ENCODE data around the gene NIPAL3.
"Not testable (repeated sequence)": the region's sequence is repeated elsewhere in the genome, so short reads cannot be mapped to it uniquely, and the experiment has no call there.

NIPAL3 gene

GRCh38 chr1:24421502-24421901, 5.9 kb downstream of the NIPAL3 start:
- DNase-seq (ENCODE audit: low read depth in 2 of 2): no peak

- DNase-seq (ENCODE audit: low read depth in 2 of 2): no peak
Measured at GRCh38 chr1:24424207-24424606, 8.6 kb downstream of the NIPAL3 start.

GRCh38 chr1:24424990-24425389, 9.4 kb downstream of the NIPAL3 start:
- no peak for DNase-seq (ENCODE audit: low read depth in 2 of 2)

GRCh38 chr1:24425441-24425840, 9.8 kb downstream of the NIPAL3 start:
- no peak for DNase-seq (ENCODE audit: low read depth in 2 of 2)

GRCh38 chr1:24425922-24426321, 10.3 kb downstream of the NIPAL3 start:
- no peak for DNase-seq (ENCODE audit: low read depth in 2 of 2)

- no peak for DNase-seq (ENCODE audit: low read depth in 2 of 2)
Measured at GRCh38 chr1:24426744-24427544, 11.3 kb downstream of the NIPAL3 start.

- DNase-seq (ENCODE audit: low read depth in 2 of 2): no peak
Measured at GRCh38 chr1:24427545-24427862, 11.9 kb downstream of the NIPAL3 start.

GRCh38 chr1:24435782-24436365, 20.3 kb downstream of the NIPAL3 start:
- DNase-seq (ENCODE audit: low read depth in 2 of 2): no peak

- DNase-seq (ENCODE audit: low read depth in 2 of 2): no peak
Measured at GRCh38 chr1:24437631-24438396, 22.2 kb downstream of the NIPAL3 start.

- DNase-seq (ENCODE audit: low read depth in 2 of 2): no peak
Measured at GRCh38 chr1:24438423-24438901, 22.9 kb downstream of the NIPAL3 start.

- DNase-seq (ENCODE audit: low read depth in 2 of 2): no peak
Measured at GRCh38 chr1:24440436-24440835, 24.8 kb downstream of the NIPAL3 start.

GRCh38 chr1:24441480-24441879, 25.9 kb downstream of the NIPAL3 start:
- DNase-seq (ENCODE audit: low read depth in 2 of 2): no peak

- DNase-seq (ENCODE audit: low read depth in 2 of 2): no peak
Measured at GRCh38 chr1:24441996-24442668, 26.5 kb downstream of the NIPAL3 start.

- DNase-seq (ENCODE audit: low read depth in 2 of 2): no peak
Measured at GRCh38 chr1:24442764-24443163, 27.2 kb downstream of the NIPAL3 start.

GRCh38 chr1:24443241-24443656, 27.6 kb downstream of the NIPAL3 start:
- DNase-seq (ENCODE audit: low read depth in 2 of 2): no peak

- DNase-seq (ENCODE audit: low read depth in 2 of 2): not testable (repeated sequence)
Measured at GRCh38 chr1:24446446-24446845, 30.8 kb downstream of the NIPAL3 start.

GRCh38 chr1:24450316-24450715, 34.7 kb downstream of the NIPAL3 start:
- no peak for DNase-seq (ENCODE audit: low read depth in 2 of 2)

GRCh38 chr1:24450857-24451397, 35.3 kb downstream of the NIPAL3 start:
- DNase-seq (ENCODE audit: low read depth in 2 of 2): no peak

GRCh38 chr1:24451746-24452145, 36.1 kb downstream of the NIPAL3 start:
- no peak for DNase-seq (ENCODE audit: low read depth in 2 of 2)

- no peak for DNase-seq (ENCODE audit: low read depth in 2 of 2)
Measured at GRCh38 chr1:24452922-24453485, 37.4 kb downstream of the NIPAL3 start.

- DNase-seq (ENCODE audit: low read depth in 2 of 2): no peak
Measured at GRCh38 chr1:24454673-24455072, 39.1 kb downstream of the NIPAL3 start.

GRCh38 chr1:24455272-24455671, 39.7 kb downstream of the NIPAL3 start:
- no peak for DNase-seq (ENCODE audit: low read depth in 2 of 2)

All from stimulated activated CD8-positive, alpha-beta memory T cell treated with anti-CD3 and anti-CD28 coated beads, Interleukin-7, amount 100 ng/mL, for 4 hours (primary cell).